ENCODE data around the gene NACA.
A peak's percentile ranks its signal among the peaks of the same experiment; 100 is the strongest.
"Not testable (repeated sequence)": the region's sequence is repeated elsewhere in the genome, so short reads cannot be mapped to it uniquely, and the experiment has no call there.

NACA gene

DNA sequence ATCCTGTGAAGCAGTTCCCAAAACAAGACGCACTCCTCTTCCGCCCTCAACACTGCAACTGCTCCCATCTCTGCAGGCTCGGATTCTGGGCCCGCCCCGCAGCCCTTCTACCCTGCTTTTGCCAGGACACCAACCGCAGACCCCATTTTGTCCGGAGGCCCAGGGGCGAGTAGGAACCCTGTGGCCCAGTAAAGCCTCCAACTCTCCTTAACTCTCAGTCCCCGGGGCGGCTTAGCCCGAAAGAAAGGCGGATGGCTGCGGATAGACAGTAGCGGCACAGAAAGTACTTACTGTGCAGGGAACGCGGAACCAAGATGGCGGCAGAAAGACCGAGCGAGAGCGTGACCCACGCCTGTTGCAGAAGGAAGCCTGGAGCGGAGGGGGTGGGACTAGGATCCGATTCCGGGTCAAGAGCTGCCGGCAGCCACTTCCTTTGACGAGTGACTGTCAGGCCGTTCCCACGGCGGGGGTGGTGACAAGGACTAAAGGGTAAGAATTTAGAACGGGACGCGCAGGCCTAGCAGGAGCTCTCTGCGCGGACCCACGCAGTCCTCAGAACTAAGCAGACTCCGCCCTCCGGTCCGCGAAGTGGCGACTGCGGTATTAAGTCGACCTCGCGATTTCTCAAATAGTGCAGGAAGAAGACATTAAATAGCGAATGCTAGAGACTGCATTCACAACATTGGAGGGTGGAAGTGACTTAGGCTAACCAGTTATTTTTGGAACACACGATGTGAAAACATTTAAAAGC is at the start of gene NACA:
Gene NACA (minus strand): TSS at position 328 of the 751 bp plus-strand sequence. CDS start 778 bp downstream, outside the sequence.
- DNase-seq (ENCODE audit: low read depth): peak; percentile 98

DNA sequence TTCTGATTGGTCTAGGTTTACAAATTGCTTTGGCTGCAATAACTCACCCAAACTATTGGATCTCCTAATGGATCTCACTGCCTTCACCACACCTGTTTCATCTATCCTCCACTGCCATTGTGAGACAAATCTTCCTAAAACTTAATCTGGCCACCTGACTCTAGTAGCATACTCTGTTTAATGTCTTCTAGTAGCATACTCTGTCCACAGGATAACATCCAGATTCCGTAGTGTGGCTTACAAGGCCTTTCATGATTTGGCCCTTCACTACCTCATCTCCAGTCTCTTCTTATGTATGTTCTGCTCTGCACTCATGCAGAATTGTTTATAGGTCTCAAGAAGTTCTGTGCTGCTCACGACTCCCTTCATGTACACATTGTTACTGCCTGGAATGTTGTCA is 48.0 kb upstream of the NACA start:
- DNase-seq (ENCODE audit: low read depth): no peak

DNA sequence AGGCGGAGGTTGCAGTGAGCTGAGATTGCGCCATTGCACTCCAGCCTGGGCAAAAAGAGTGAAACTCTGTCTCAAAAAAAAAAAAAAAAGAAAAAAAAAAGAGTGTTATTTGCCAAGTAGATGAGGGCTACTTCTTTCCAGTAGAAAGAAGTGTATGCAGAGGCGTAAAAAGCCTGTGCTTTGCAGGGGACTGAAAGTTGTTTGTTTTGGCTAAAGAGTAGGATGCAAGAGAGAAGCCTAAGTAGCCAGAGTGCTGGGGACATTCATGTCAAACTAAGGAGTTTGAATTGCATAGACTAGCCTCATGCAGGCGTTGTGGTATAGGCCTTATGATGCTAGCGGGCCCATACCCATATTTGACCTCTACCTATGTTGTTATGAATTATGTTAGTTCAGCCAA is 47.5 kb upstream of the NACA start:
- DNase-seq (ENCODE audit: low read depth): no peak

DNA sequence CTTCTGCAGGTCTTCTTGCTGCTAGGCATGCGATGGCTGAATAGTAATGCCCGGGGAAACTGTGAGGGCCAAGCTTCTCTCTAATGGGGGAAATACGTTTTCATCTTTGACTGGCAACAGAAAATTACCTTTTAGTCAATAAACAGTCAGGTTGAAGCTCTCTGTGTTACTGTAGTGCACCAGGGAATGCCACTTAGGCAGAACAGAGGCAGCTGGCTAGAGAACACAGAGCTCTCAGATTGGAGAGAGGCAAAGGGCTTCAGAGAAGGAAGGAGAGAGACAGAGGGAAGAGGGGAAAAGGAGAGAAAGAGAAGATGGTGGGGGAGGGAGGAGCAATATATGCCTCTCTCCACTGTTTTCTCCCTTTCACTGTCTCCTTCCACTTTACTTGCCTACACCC is 44.8 kb upstream of the NACA start:
- DNase-seq (ENCODE audit: low read depth): no peak

DNA sequence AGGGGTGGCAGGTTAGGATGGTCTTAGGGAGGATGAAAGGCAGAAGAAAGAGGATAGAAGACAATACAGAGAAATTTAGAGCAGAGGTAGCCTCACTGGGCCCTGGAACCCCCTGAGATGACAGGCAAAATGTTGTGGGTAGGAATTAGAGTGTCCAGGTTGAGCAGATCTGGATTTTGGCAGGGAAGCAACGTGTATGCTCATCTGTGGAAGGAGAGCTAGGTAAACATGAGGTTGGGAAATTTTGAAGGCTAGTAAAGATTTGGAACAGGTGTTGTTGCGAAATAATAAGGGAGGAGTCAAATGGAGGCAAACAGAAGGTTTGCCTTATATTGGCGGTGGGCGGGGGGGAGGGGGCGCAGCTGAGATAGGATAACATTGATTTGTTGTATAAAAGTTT is 43.3 kb upstream of the NACA start:
- DNase-seq (ENCODE audit: low read depth): no peak

DNA sequence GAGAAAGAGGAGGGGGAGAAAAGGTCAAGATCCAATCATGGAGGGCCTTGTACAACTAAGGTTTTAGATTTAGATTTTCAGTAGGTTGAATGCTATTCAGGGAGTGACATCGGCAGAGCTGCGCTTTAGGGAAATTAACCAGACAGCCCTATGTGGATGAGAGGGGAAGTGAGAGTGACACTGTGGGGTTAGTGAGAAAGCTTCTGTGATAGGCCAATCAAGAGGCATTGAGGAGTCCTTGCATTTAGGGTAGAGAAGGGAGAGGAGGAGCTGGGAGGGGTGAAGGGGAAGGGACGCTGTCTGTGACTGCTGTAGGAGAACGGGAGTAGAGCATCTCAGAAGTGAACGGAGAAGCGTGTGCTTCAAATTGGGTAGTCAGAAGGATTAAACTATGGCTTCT is 41.4 kb upstream of the NACA start:
- DNase-seq (ENCODE audit: low read depth): no peak

DNA sequence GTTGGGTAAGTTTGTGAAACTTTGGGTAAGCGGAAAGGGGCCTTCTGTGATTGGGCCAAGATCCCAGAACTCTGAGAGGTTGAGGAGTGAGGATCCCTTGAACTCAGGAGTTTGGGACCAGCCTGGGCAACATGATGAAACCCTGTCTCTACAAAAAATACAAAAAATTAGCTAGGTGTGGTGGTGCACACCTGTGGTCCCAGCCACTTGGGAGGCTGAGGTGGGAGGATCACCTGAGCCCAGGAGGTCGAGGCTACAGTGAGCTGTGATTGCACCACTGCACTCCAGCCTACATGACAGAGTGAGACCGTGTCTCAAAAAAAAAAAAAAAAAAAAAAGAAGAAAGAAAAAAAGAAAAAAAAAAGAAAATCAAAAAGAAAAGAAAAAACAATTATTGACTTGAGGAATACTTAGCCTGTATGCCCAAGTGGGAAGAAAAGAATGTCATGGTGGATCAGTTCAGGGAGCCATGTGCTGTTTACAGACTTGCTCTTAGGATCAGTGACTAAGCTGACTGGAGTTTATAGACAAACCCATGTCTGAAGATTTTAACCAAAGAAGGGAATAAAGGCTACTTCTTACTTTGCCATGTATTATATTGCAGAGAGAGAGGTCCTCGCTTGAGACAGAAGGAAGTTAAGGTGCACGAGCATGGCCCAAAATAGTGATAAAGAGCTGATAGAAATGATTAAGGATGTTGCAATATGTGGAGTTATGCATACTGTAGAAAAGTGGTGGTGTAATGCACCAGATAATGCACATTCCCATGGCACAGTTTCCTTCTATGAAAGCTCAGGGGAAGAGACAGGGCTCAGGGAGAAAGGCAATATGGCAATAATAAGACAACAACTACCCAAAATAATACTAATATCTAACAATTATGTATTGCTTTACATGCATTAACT is 38.9 kb upstream of the NACA start:
- DNase-seq (ENCODE audit: low read depth): no peak

DNA sequence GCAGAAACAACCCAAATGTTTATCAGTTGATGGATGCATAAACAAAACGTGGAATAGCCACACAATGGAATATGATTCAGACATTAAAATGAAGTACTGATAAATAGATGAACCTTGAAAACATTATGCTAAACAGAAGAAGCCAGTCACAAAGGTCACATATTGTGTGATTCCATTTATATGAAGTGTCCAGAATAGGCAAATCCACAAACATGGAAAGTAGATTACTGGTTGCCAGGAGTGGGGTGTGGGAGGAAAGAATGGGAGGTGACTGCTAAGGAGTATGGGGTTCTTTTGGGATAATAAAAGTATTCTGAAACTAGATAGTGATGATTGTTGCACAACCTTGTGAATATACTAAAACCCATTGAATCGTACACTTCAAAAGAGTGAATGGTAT is 36.7 kb upstream of the NACA start:
- DNase-seq (ENCODE audit: low read depth): no peak

DNA sequence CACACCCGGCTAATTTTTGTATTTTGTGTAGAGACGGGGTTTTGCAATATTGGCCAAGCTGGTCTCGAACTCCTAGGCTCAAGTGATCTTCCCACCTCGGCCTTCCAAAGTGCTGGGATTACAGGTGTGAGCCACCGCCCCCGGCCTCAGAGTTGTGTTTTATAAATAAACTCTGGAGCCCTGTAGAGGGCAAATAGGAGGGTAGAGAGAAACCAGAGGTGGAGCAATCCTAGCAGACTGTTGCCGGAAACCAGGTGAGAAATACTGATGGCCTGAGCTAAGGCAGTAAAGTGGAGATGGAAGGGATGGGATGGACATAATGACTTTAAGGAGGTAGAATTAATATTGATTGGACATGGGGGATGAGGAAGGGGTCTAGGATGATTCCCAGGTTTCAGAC is 35.4 kb upstream of the NACA start:
- no peak for DNase-seq (ENCODE audit: low read depth)

DNA sequence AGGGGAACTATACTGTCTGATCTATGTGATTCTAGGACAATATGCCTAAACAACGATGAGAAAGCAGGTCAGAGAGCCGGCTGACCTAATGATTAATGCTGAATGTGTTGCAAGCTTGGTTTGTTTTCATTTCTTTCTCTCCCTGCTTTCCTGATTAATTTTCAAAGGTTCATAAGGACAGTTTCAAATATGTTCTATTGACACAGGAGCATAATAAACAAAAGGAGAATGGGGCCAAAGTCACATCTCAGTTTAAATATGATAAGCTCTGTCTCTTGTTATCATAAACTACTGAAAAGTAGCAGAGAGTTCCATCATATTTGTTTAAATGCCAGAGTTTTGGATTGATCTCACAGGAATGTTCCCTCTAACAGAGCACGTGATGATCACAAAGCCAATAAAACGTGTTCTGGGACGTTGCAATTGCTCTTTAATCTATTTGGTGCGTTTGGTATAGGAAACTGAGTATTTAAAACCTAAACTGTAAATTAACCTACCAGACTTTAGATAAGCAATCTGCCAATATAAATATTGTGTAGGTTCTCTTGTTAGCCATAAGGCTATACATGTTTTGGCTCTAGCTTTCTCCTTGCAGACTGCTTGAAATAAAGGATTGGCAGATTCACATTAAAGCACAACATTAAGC is 34.3 kb upstream of the NACA start:
- DNase-seq (ENCODE audit: low read depth): no peak

DNA sequence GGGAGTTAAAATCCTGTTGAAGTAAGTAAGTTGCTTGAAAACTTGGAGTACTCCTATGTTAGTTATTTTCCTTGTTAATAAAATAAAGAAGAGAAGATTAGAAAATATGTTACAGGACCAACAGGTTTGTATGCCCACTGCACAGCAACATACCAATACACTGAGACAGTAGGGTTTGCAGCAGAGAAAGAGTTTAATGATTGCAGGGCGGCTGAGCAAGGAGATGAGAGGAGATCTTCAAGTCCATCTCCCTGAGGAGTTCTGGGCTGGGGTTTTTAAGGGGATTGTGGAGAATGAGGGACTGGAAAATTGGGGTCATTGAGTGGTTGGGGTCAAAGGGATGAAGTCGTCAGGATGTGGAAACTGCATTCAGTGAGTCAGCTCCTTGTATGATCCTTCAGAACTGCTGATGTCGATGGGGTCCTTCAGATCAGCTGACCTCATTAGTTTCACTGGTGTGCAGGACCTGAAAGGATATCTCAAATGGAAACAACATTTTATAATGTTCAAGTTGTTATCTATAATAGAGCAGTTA is 33.7 kb upstream of the NACA start:
- DNase-seq (ENCODE audit: low read depth): no peak

DNA sequence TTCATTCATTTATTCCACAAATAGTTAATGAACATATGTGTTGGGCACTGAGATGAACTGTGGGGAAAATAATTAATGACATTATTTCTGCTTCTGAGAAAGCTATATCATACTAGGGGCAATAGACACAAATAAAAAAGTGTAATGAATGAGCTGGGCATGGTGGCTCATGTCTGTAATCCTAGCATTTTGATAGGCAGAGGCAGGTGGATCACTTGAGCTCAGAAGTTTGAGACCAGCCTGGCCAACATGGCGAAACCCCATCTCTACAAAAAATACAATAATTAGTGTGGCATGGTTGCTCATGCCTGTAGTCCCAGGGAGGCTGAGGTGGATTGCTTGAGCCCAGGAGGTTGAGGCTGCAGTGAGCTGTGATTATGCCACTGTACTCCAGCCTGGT is 32.9 kb upstream of the NACA start:
- not testable (repeated sequence) for DNase-seq (ENCODE audit: low read depth)

DNA sequence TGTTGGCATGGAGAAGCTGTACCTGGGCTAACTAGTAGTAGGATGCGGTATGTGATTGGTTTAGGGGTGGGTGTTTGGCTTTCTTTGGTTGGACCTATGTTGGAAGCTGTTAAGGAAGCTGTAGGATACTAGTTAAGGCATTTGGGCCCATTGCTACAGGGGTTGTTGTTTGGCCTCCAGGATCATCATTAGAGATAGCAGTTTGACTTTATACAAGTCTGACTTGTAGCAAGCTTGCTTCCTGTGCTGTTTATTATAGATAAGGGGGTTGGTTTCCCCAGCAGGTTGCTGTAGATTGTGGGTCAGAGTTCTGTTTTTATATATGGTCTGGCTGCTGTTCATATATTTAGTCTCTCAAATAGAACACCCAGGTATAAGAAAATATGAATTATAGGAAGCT is 28.5 kb upstream of the NACA start:
- no peak for DNase-seq (ENCODE audit: low read depth)

DNA sequence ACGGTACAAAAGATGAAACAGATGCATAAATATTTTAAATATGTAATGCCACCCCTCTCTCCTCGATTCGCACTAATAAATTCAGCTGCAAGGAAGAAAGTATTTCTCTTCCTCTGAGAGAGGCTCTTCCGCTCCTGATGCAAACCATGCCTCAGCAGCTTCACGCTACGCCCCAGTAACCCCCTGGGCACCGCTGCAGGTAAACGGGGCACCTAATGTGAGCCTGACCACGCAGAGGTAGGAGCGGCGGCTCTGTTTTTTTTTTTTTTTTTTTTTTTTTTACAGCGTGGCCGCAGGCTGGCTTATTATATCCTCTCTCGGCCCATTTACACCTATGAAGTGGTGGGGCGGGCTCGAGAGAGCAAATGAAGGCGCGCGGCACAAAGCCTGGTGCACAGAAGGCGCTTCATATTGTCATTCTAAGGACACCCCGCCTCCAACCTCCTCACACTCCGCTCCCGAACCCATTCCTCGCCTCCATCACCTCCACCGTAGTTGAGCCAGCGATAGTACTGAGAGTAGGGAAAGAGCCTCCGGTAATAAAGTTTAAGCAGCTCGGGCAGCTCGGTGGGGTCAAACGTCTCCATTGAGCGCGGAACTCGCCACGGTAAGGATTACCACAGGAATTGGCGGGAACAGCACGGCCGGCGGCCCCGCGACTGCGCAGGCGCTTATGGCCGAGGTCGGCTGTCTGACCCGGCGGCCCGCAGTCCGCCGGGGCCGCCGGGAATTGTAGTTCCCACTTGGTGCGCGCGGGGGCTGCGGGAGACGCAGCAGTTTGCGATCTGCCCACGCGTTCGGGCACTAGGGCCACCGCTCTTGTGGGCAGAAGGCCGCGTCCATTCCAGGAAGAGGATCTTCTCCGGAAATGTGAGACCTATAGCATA is 26.9 kb upstream of the NACA start, which contains the start of gene PRIM1:
Gene PRIM1 (minus strand): TSS at position 612 of the 887 bp plus-strand sequence. CDS start 25 bp downstream, at position 587.
- DNase-seq (ENCODE audit: low read depth): peak; percentile 84

DNA sequence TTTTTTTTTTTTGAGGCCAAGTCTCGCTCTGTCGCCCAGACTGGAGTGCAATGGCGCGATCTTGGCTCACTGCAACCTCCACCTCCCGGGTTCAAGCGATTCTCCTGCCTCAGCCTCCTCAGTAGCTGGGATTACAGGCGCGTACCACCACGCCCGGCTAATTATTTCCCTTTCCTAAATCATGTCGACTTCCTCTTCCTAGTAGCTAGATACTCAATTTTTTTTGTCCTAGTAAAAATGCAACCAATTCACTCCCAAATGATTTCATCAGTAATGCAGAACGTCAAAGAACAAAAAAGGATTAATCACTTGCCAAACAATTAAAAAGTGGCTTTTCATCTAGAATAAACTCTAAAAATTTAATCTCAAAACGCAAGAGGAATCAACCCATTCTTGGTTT is 25.5 kb upstream of the NACA start:
- not testable (repeated sequence) for DNase-seq (ENCODE audit: low read depth)

DNA sequence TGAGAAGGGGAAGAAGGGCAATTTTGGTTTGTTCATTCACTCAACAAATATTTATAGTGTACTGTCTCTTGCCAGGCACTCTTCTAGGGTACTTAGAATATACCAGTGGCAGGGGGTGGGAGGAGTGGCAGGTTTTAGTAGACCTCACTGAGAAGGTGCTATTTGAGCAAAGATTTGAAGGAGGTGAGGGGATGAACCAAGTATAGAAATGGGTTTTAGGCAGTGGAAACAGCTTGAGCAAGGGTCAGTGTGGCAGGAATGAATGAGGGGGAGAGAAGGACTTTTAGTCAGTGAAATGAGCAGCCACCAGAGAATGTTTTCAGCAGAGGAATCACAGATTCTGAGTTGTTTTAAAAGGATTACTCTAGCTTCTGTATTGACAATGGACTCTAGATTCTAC is 24.8 kb upstream of the NACA start:
- no peak for DNase-seq (ENCODE audit: low read depth)

DNA sequence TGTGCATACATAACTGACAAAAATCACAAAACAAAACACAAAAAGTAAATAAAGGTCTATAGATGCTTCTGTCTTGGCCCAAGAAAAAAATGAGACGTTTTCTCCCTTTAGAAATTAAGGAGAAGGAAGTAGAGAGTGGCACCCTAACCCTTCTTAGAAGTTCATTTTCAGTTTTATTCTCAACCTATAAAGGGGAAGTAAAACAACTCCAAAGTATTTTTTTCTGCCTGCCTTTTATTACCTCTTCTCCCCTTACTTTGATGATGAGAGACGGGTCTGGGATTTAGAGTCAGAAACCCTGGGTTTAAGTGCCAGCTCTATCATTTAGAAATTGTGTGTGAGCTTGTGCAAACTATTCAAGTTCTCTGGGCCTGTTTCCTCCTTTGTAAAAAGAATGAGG is 24.3 kb upstream of the NACA start:
- DNase-seq (ENCODE audit: low read depth): no peak

DNA sequence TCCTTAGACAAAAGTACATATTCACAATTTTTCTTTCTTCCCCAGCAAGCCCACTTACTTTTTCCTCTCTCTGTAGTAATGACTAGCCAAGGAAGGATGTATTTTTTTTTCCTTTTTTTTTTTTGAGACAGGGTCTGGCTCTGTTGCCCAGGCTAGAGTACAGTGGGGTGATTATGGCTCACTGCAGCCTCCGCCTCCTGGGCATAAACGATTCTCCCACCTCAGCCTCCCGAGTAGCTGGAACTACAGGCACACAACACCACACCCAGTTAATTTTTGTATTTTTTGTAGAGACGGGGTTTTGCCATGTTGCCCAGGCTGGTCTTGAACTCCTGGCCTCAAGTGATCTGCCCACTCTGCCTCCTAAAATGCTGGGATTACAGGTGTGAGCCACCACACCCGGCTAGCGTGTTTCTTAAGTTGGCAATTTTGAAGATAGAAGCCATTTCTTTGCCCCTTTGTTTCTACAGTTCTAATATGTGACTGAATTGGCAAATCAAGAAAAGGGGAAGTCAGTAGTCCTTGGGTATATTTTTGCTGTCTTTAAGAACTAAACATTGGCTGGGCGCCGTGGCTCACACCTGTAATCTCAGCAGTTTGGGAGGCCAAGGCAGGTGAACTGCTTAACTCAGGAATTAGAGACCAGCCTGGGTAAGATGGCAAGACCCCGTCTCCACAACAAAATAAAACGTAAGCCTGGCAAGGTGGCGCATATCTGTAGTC is 3.2 kb upstream of the NACA start:
- DNase-seq (ENCODE audit: low read depth): no peak

DNA sequence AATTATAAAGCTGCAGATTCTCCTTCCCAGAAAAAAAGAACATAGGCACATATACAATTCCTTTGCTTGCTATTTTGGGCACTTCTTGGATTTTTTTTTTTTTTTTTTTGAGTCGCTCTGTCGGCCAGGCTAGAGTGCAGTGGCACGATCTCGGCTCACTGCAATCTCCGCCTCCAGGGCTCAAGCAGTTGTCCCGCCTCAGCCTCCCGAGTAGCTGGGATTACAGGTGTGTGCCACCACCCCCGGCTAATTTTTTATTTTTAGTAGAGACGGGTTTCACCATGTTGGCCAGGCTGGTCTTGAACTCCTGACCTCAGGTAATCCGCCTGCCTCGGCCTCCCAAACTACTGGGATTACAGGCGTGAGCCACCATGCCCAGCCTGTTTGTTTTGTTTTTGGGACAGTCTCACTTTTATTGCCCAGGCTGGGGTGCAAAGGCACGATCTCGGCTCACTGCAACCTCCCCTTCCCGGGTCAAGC is 1.1 kb upstream of the NACA start:
- DNase-seq (ENCODE audit: low read depth): not testable (repeated sequence)

DNA sequence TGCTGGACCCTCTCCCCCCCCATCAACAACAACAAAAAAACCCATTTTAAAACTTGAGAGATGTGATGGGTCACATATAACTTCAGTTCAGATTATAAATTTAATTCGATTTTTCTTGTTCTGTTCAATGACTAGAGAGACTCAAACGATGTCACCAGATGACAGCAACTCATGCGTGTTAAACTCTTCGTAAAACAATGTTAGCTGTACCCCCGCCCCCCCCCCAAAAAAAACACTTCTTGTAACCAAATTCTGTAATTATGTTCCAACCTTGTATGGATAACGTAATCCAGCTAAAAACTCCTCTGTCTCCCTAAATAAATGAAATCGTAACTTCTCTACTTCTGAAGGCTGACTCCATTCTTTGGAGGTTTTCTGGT is 614 bp upstream of the NACA start:
- no peak for DNase-seq (ENCODE audit: low read depth)

DNA sequence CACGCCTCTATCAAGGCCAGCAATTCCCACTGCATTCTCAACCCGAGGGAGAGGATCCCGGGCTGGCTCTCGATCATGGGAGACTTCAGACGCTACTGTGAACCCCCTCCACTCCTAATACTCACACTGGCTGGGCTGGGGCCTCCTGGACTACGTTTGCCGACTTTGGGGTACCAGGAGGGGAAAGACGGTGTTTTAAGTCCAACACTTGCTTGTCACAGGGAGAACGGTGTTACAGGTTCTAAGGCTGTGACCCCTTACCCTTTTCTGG is 463 bp downstream of the NACA start:
- no peak for DNase-seq (ENCODE audit: low read depth)

Data from stimulated activated CD8-positive, alpha-beta memory T cell treated with anti-CD3 and anti-CD28 coated beads, Interleukin-4, amount 100 ng/mL, for 24 hours (primary cell).